OCI-LY3 (cell line): Measurements from ENCODE around the gene IL2RG.

Experiments used
- EZH2phosphoT487 ChIP-seq: fragments of 200-600 bp; shearing (Covaris generic); IDR thresholded peaks from 2 replicates; pipeline ENCODE4 v1.6.1; 2018; ENCODE audit warnings: antibody characterized with exemption, mixed run types, low read depth
- TF ChIP-seq, protein P1 (sequence below): fragments of 200-600, 300-600 bp; sonication (generic); IDR thresholded peaks from 2 replicates; pipeline ENCODE4 v1.5.1; 2014; ENCODE audit warnings: antibody characterized with exemption, low read length, low read depth

DNA sequence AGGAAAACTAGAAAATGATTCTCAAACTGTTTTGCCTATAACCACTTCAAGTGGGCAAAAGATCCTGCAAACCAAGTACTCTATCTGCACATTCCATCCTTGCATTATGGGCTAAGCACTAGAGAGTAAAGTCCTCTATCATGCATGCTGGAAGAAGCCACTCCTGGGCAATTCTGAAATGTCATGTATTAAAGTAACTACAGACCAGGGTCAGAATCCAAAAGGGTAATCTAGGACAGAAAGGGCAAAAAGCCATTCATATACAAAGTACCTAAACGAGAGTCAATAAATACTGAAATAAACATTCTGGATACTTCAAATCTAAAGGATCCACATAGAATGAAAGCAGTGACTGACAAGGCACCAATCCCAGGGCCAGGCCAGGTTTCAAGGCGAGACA lies 44.3 kb downstream of the IL2RG start:
- TF ChIP-seq, protein P1, sequence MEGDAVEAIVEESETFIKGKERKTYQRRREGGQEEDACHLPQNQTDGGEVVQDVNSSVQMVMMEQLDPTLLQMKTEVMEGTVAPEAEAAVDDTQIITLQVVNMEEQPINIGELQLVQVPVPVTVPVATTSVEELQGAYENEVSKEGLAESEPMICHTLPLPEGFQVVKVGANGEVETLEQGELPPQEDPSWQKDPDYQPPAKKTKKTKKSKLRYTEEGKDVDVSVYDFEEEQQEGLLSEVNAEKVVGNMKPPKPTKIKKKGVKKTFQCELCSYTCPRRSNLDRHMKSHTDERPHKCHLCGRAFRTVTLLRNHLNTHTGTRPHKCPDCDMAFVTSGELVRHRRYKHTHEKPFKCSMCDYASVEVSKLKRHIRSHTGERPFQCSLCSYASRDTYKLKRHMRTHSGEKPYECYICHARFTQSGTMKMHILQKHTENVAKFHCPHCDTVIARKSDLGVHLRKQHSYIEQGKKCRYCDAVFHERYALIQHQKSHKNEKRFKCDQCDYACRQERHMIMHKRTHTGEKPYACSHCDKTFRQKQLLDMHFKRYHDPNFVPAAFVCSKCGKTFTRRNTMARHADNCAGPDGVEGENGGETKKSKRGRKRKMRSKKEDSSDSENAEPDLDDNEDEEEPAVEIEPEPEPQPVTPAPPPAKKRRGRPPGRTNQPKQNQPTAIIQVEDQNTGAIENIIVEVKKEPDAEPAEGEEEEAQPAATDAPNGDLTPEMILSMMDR = no peak
- TF ChIP-seq EZH2phosphoT487 = no peak
